Dedifferentiated amniotic fluid mesenchymal stem cell (primary cell): ENCODE measurements around the gene OMA1.

ENCODE experiments used
- DNase-seq: peaks from one replicate; pipeline ENCODE4 v3.0.0-alpha.2; 2016; ENCODE audit errors: extremely low spot score

The OMA1 gene

DNA sequence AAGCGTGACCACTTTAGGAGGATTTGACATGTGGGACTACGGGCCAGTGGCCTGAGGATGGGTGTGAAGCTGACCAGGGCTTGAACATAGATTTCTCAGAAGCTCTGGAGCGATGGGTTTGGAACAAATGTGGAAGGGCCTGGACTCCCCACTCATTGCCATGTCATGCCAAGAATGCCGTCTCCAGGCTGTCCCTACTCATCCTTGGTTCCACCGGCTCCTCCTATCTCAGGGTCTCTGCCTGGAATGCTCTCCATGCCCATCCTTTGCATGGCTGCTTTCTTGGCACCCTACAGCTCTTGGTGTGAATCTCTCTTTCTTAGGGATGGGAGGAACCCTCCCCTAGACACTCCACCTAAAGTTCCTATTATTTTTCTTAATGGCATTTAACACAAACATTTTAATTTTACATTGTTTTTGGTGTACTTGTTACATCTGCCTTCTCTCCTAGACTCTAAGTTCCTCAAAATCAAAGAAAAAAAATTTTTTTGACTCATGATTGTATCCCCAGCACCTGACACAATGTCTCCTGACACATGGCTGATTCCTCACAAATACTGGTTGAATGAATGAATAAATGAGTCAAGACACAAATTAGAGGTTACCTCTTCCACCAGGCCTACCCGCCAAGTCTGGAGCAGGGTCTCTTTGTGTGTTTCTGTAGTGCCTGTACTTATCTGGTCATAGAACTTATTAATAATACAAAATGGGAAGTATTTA is 114.5 kb downstream of the OMA1 start:
- DNase-seq, result no peak
